ENCODE data around the gene CTDNEP1. TPM values are rescaled to one million over a fixed set of nuclear protein-coding genes. Genes with fewer than 3 reads are reported as not detected.

Gene CTDNEP1
- total RNA-seq, 1 donor from 2014 or later, result 165 TPM

DNA sequence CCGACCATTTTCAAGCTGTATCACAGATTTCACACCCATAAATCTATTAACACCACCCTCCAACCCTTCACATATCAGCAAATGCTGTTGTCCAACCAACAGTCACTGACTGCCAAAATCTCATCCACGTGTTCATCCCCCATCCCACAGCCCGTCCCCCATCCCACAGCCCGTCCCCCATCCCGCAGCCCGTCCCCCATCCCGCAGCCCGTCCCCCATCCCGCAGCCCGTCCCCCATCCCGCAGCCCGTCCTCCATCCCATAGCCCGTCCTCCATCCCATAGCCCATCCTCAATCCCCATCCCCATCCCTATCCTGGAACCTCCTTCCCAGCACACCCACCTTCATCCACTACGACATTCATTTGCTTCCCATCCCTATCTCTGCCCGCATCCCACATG lies 46.0 kb downstream of the CTDNEP1 start:
- no peaks in the 10 kb centered on the region for H3K27me3 Mint-ChIP-seq
- CTCF ChIA-PET, result no interaction called here
- peak overlapping the region; percentile 94 for H3K27ac Mint-ChIP-seq
- no peaks in the 10 kb centered on the region for H3K9me3 Mint-ChIP-seq
- H3K36me3 Mint-ChIP-seq (ENCODE audit: low read depth), result peaks cover 2% of the 10 kb centered on the region
- POLR2A ChIA-PET, result interaction anchor here (0.7 to 2.2 kb wide), 6 partner anchors 9 to 482 kb away, joined by 3 to 8 read pairs (median 4); partner anchors contain the start of genes ACADVL, DLG4, DVL2 and GABARAP
- intact Hi-C loops (cut with micrococcal nuclease), result loop anchor here (1.0 to 2.0 kb wide), 10 partner anchors 9 to 639 kb away; partner anchors contain the start of genes ACADVL, DLG4, DVL2 and EIF5A
- peak overlapping the region; percentile 87 for H3K4me3 Mint-ChIP-seq
- DNase-seq, result no peak
- no peak for TF ChIP-seq CTCF (IDR thresholded peaks at IDR 0.05)
- ATAC-seq (ENCODE audit: low read depth), result no peak
- H3K4me1 Mint-ChIP-seq, result peaks cover 30% of the 10 kb centered on the region

DNA sequence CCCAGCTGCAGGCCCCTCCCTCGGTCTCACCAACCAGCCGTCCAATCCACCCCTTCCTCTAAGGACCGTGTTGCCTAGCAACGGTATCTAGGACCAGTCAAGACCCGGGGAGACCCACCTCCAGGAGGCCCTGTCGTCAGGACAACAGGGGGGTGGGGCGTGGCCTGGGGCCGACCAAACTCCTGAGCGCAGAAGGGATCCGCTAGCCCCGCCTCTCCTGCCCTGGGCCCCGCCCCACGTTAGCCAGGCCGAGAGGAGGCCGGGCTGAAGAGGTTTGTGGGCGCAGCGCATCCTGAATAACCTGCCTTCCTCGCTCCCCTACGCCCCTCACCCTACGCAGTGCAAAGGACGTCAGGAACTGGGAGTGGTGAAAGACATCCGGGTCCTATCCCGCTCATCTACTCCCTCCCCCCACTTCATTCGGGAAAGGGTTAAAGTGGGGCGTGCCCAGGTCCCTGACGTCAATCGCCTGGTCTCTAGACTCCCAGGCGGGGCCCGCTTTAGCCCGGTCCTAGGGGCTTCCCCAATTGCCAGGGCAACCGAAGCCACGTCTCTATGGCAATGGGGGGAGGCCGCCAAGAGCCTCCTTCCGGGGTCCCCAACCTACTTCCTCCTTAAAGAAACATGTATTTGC lies 46.6 kb downstream of the CTDNEP1 start:
- Mint-ChIP-seq H3K27me3 (no peaks in the 10 kb centered on the region), H3K4me3 (peak overlapping the region; percentile 87), H3K27ac (peak overlapping the region; percentile 94), H3K4me1 (peaks cover 30% of the 10 kb centered on the region), H3K36me3 (ENCODE audit: low read depth) (peaks cover 2% of the 10 kb centered on the region), H3K9me3 (no peaks in the 10 kb centered on the region)
- ChIA-PET CTCF (no interaction called here), POLR2A (interaction anchor here (0.7 to 2.2 kb wide), 9 partner anchors 9 to 482 kb away, joined by 3 to 13 read pairs (median 4); partner anchors contain the start of genes ACADVL, DLG4, DVL2 and GABARAP)
- intact Hi-C loops (cut with micrococcal nuclease), result loop anchor here (1.0 to 2.0 kb wide), 10 partner anchors 9 to 639 kb away; partner anchors contain the start of genes ACADVL, DLG4, DVL2 and EIF5A
- DNase-seq, result peak; percentile 95
- ATAC-seq (ENCODE audit: low read depth), result peak; percentile 88
- no peak for TF ChIP-seq CTCF (IDR thresholded peaks at IDR 0.05)

DNA sequence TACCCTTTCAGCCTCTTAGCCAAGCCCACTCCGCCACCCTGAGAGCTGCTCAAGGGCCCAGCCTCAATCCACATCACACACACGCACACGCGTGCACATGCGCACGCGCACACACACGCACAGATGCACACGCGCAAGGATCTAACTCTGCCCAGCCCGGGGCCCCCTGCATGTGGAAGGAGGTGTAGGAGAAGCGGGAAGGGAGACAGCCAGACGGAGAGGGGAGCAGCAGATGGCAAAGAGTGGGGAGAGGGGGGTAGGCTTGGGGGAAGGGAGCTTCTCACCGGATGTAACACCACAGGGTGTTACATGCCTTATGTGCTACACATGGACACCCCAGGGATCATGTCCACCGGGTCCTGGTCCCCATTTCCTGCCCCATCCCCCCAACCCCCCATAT lies 47.2 kb downstream of the CTDNEP1 start:
- peak overlapping the region; percentile 94 for H3K27ac Mint-ChIP-seq
- intact Hi-C loops (cut with micrococcal nuclease), result loop anchor here (2.0 kb wide), 3 partner anchors 34 to 102 kb away; partner anchors contain the start of genes EIF5A and PHF23
- ATAC-seq (ENCODE audit: low read depth) (no peak), DNase-seq (no peak)
- H3K27me3 Mint-ChIP-seq, result no peaks in the 10 kb centered on the region
- peaks cover 2% of the 10 kb centered on the region for H3K36me3 Mint-ChIP-seq (ENCODE audit: low read depth)
- no peak for TF ChIP-seq CTCF (IDR thresholded peaks at IDR 0.05)
- ChIA-PET POLR2A (interaction anchor here (0.6 to 2.2 kb wide), 5 partner anchors 9 to 200 kb away, joined by 3 to 13 read pairs (median 8); partner anchors contain the start of genes ACADVL, DLG4 and GABARAP), CTCF (no interaction called here)
- peak overlapping the region; percentile 87 for H3K4me3 Mint-ChIP-seq
- H3K9me3 Mint-ChIP-seq, result no peaks in the 10 kb centered on the region
- peaks cover 30% of the 10 kb centered on the region for H3K4me1 Mint-ChIP-seq

GRCh38 chr17:7203391-7203790 lies 48.1 kb downstream of the CTDNEP1 start:
- no peak for ATAC-seq (ENCODE audit: low read depth)
- intact Hi-C loops (cut with micrococcal nuclease), result no loop called here
- ChIA-PET CTCF (no interaction called here), POLR2A (interaction anchor here (1.7 kb wide), 1 partner anchor 16 kb away, joined by 10 read pairs; the partner anchor contains the start of genes ACADVL and DLG4)
- DNase-seq, result no peak
- peak overlapping the region; percentile 94 for H3K27ac Mint-ChIP-seq
- H3K36me3 Mint-ChIP-seq (ENCODE audit: low read depth), result peaks cover 2% of the 10 kb centered on the region
- H3K4me3 Mint-ChIP-seq, result no peak overlapping the region
- H3K9me3 Mint-ChIP-seq, result no peaks in the 10 kb centered on the region
- no peaks in the 10 kb centered on the region for H3K27me3 Mint-ChIP-seq
- peaks cover 30% of the 10 kb centered on the region for H3K4me1 Mint-ChIP-seq
- TF ChIP-seq CTCF (IDR thresholded peaks at IDR 0.05), result no peak

DNA sequence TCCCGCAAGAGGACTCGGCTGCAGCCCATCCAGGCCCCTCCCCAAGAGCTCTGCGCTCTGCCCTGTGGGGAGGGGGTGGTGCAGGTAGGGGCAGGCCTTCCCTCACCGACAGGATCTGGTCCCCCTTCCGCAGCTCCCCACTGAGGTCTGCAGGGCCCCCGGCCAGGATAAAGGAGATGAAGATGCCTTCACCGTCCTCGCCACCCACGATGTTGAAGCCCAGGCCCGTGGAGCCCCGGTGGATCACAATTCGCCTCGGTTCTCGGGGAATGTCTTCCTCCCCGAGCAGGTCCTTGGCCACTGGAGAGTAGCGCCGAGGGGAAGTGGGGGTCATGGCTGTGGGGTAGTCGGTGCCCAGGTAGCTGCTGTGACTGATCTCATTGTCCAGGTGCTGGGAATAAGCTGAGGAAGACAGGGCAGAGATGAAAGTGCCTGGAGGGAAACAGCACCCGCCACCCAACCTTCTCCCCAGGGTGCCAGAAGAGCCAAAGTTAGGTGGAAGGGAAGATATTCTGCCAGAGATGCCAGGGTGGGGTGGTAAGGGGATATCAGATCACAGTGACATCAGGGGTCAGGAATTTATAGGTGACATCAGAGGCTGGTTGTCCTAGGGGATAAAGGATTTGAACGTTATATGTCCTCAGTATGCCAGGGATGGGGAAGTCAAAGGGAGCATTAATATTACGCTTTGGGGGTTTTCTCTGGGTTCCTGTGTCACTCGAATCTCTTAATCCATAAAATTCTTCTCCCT lies 54.7 kb downstream of the CTDNEP1 start:
- Mint-ChIP-seq H3K27ac (no peak overlapping the region), H3K4me1 (no peaks in the 10 kb centered on the region), H3K4me3 (no peak overlapping the region), H3K9me3 (no peaks in the 10 kb centered on the region), H3K36me3 (ENCODE audit: low read depth) (no peaks in the 10 kb centered on the region), H3K27me3 (no peaks in the 10 kb centered on the region)
- ATAC-seq (ENCODE audit: low read depth), result no peak
- intact Hi-C loops (cut with micrococcal nuclease), result no loop called here
- ChIA-PET POLR2A (no interaction called here), CTCF (no interaction called here)
- TF ChIP-seq CTCF (IDR thresholded peaks at IDR 0.05), result no peak
- no peak for DNase-seq

Measured in activated B cell treated with CpG ODN at 0.5 μM for 24 hours (primary cell).